ENCODE measurements around the gene ZNF460. TPM values are rescaled to one million over a fixed set of nuclear protein-coding genes. Genes with fewer than 3 reads are reported as not detected.

ZNF460 gene
- total RNA-seq, 4 donors from 2014 or later, result 88.0 to 139 (median 92.3) TPM

GRCh38 chr19:57324992-57325391, 44.7 kb downstream of the ZNF460 start:
- H3K27ac ChIP-seq, result no peak overlapping the region
- intact Hi-C loops (cut with DNase I), result no loop called here
- H3K36me3 ChIP-seq, result peaks cover 58% of the 10 kb centered on the region in 2 donors
- TF ChIP-seq POLR2A (IDR thresholded peaks at IDR 0.05), result no peak
- TF ChIP-seq CTCF (IDR thresholded peaks at IDR 0.05), result no peak
- no peak overlapping the region for H3K4me3 ChIP-seq (replicated peaks in 1 of 3)
- DNase-seq, result no peak
- H3K27me3 ChIP-seq, result no peaks in the 10 kb centered on the region
- H3K9me3 ChIP-seq, result no peaks in the 10 kb centered on the region
- H3K4me1 ChIP-seq, result peaks cover 12 to 15% of the 10 kb centered on the region in 2 donors

DNA sequence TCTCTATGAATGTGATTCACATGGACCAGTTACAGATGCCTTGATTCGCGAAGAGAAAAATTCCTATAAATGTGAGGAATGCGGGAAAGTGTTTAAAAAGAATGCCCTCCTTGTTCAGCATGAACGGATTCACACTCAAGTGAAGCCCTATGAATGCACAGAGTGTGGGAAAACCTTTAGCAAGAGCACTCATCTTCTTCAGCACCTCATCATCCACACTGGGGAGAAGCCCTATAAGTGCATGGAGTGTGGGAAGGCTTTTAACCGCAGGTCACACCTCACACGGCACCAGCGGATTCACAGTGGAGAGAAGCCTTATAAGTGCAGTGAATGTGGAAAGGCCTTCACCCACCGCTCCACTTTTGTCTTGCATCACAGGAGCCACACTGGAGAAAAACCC, 47.7 kb downstream of the ZNF460 start:
- H3K9me3 ChIP-seq, result no peaks in the 10 kb centered on the region
- no peak for DNase-seq
- no peak overlapping the region for H3K4me3 ChIP-seq (replicated peaks in 1 of 3)
- H3K27me3 ChIP-seq, result no peaks in the 10 kb centered on the region
- 77 to 87% methylated on average over 8 of the region's 8 CpGs for WGBS, 2 donors
- H3K27ac ChIP-seq, result no peak overlapping the region
- peaks cover 58% of the 10 kb centered on the region in 2 donors for H3K36me3 ChIP-seq
- H3K4me1 ChIP-seq, result no peaks in the 10 kb centered on the region
- intact Hi-C loops (cut with DNase I), result no loop called here
- TF ChIP-seq POLR2A (IDR thresholded peaks at IDR 0.05), result no peak
- TF ChIP-seq CTCF (IDR thresholded peaks at IDR 0.05), result no peak

- no peaks in the 10 kb centered on the region for H3K4me1 ChIP-seq
- no peak overlapping the region for H3K27ac ChIP-seq
- DNase-seq, result no peak
- no peaks in the 10 kb centered on the region for H3K9me3 ChIP-seq
- WGBS, 2 donors, result 91 to 92% methylated on average over 4 of the region's 4 CpGs
- TF ChIP-seq CTCF (IDR thresholded peaks at IDR 0.05) (no peak), POLR2A (IDR thresholded peaks at IDR 0.05) (no peak)
- H3K4me3 ChIP-seq (replicated peaks in 1 of 3), result no peak overlapping the region
- H3K27me3 ChIP-seq, result no peaks in the 10 kb centered on the region
- H3K36me3 ChIP-seq, result peaks cover 1 to 2% of the 10 kb centered on the region in 2 donors
- intact Hi-C loops (cut with DNase I), result no loop called here
These were observed 53.9 kb downstream of the ZNF460 start for GRCh38 chr19:57334191-57334590.

DNA sequence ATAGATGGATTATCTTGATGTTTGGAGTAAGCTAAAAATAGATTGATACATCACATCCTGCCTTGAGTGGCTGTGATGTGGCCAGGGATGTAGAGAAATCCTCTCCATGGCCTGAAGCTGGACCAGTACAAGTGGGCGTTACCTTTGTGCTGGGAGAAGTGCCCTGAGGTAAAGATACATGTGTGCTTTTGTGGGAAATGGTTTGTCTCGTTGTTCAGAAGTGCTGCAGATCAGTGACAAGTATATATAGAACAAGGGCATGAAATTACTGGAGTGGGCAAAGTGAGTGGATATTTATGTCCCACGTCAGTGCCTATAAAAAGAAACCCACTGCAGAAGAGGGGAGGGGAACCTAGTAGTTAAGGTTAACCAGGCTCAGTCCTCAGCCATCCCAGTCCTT, 58.6 kb downstream of the ZNF460 start:
- no peak for TF ChIP-seq CTCF (IDR thresholded peaks at IDR 0.05)
- TF ChIP-seq POLR2A (IDR thresholded peaks at IDR 0.05), result no peak
- Histone ChIP-seq H3K36me3 (no peaks in the 10 kb centered on the region), H3K27ac (no peak overlapping the region), H3K4me1 (no peaks in the 10 kb centered on the region), H3K9me3 (no peaks in the 10 kb centered on the region), H3K4me3 (replicated peaks in 1 of 3) (no peak overlapping the region), H3K27me3 (no peaks in the 10 kb centered on the region)
- no peak for DNase-seq
- intact Hi-C loops (cut with DNase I), result no loop called here
- WGBS, 2 donors, result 69 to 72% methylated on average over 3 of the region's 3 CpGs

DNA sequence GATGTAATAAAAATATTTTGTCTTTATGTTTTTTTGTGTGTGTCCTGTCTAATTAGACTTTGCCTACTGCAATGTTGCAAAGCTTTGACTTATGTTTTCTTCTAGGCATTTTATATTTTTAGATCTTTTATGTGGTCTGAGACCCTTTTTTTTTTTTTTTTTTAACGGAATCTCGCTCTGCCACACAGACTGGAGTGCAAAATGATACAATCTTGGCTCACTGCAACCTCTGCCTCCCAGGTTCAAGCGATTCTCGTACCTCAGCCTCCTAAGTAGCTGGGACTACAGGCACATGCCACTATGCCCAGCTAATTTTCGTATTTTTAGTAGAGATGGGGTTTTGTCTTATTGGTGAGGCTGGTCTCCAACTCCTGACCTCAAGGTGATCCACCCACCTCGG, 62.3 kb downstream of the ZNF460 start:
- WGBS, 2 donors, result 76 to 78% methylated on average over 6 of the region's 6 CpGs
- Histone ChIP-seq H3K27me3 (no peaks in the 10 kb centered on the region), H3K4me3 (replicated peaks in 1 of 3) (no peak overlapping the region), H3K4me1 (no peaks in the 10 kb centered on the region), H3K27ac (no peak overlapping the region), H3K36me3 (no peaks in the 10 kb centered on the region), H3K9me3 (no peaks in the 10 kb centered on the region)
- no peak for DNase-seq
- no peak for TF ChIP-seq CTCF (IDR thresholded peaks at IDR 0.05)
- TF ChIP-seq POLR2A (IDR thresholded peaks at IDR 0.05), result no peak
- intact Hi-C loops (cut with DNase I), result no loop called here

Other genes with a start within 250 kb of the ZNF460 start
- gene USP29, start 160.5 kb upstream of the ZNF460 start, total RNA-seq, result not detected
- gene ZIM3, start 135.3 kb upstream of the ZNF460 start, total RNA-seq, result not detected
- not detected for gene DUXA, start 113.0 kb upstream of the ZNF460 start, total RNA-seq
- gene ZNF264, start 89.0 kb upstream of the ZNF460 start, total RNA-seq, result 10 to 100 TPM; 28.2 to 90.3 (median 44.4) TPM
- gene AURKC, start 49.5 kb upstream of the ZNF460 start, total RNA-seq, result 1 to 10 TPM in 1 of 4 donors, under 1 TPM in 2, not detected in 1; 0.89 to 2.1 (median 0.98) TPM
- gene ZNF805, start 39.9 kb upstream of the ZNF460 start, total RNA-seq, result 10 to 100 TPM; 16.3 to 27.5 (median 21.0) TPM
- gene ZNF543, start 40.0 kb downstream of the ZNF460 start, total RNA-seq, result 10 to 100 TPM; 10.6 to 17.2 (median 14.7) TPM
- gene ZNF304, start 70.8 kb downstream of the ZNF460 start, total RNA-seq, result 10 to 100 TPM; 10.7 to 14.1 (median 13.9) TPM
- gene TRAPPC2B, start 83.1 kb downstream of the ZNF460 start, total RNA-seq, result 10 to 100 TPM in 3 of 4 donors, 1 to 10 TPM in 1; 8.7 to 38.3 (median 23.0) TPM
- gene ZNF547, start 83.1 kb downstream of the ZNF460 start, total RNA-seq, result 1 to 10 TPM; 2.5 to 7.0 (median 4.6) TPM
- gene ZNF548, start 109.4 kb downstream of the ZNF460 start, total RNA-seq, result 10 to 100 TPM; 22.3 to 31.0 (median 28.1) TPM
- 10 to 100 TPM; 17.8 to 33.1 (median 20.8) TPM for gene ZNF17, start 130.7 kb downstream of the ZNF460 start, total RNA-seq
- 10 to 100 TPM in 2 of 4 donors, 1 to 10 TPM in 2; 9.9 to 13.7 (median 10.7) TPM for gene ZNF749, start 154.8 kb downstream of the ZNF460 start, total RNA-seq
- 1 to 10 TPM; 1.9 to 5.5 (median 3.0) TPM for gene VN1R1, start 176.7 kb downstream of the ZNF460 start, total RNA-seq
- gene ZNF772, start 197.1 kb downstream of the ZNF460 start, total RNA-seq, result 10 to 100 TPM; 30.9 to 46.2 (median 41.0) TPM
- 10 to 100 TPM; 10.5 to 21.3 (median 17.0) TPM for gene ZNF419, start 207.3 kb downstream of the ZNF460 start, total RNA-seq
- gene ZNF773, start 219.5 kb downstream of the ZNF460 start, total RNA-seq, result 10 to 100 TPM; 16.1 to 23.8 (median 19.6) TPM
- gene ZNF549, start 246.9 kb downstream of the ZNF460 start, total RNA-seq, result 10 to 100 TPM in 1 of 4 donors, 1 to 10 TPM in 3; 7.7 to 12.7 (median 9.2) TPM